WI38 (cell line): ENCODE data around the gene CLIC3.

ENCODE experiments used
- H3K4me3 ChIP-seq: 2 replicates; pipeline ENCODE4 v1.5.1; 2011; ENCODE audit warnings: low read depth, mild to moderate bottlenecking, control low read depth, low read length
- TF ChIP-seq, protein P1 (sequence below): IDR thresholded peaks from 2 replicates; pipeline ENCODE4 v1.5.1; 2012; ENCODE audit warnings: low read depth, mild to moderate bottlenecking, control low read depth, low read length

The CLIC3 gene

DNA sequence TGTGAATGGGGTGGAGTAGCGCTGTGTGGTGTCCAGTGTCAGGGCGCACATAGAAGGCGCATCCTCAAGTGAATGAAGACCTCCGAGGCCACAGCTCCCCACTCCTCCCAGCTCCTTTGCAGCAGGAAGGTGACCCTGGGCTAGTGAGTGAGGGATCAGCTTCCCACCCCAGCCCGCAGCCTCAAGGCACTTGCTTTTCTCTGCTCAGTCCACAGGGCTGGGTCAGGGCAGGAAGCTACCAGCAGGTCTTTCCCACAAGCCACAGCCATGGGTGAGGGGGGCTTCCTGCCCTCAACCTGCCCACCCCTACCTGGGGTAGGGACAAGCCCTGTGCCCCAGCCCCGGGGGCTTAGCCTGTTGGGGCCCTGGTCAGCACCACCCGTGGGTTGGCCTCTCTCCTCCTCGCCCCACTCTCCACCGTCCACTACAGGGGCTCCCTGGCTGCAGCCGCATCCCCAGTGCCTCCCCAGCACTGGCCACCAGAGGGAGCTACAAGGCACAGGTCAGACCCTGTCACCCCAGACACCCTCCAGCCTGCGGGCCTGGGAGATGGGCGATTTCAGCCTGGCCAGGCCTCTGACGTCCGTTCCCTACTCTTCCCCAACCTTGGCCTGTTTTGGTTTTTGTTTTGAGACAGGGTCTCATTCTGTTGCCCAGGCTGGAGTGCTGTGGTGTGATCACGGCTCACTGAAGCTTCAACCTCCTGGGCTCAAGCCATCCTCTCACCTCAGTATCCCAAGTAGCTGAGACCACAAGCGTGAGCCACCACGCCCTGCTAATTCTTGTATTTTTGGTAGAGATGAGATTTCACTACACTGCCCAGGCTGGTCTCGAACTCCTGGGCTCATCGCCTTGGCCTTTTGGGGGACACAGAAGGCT, 32.9 kb upstream of the CLIC3 start:
- TF ChIP-seq, protein P1, sequence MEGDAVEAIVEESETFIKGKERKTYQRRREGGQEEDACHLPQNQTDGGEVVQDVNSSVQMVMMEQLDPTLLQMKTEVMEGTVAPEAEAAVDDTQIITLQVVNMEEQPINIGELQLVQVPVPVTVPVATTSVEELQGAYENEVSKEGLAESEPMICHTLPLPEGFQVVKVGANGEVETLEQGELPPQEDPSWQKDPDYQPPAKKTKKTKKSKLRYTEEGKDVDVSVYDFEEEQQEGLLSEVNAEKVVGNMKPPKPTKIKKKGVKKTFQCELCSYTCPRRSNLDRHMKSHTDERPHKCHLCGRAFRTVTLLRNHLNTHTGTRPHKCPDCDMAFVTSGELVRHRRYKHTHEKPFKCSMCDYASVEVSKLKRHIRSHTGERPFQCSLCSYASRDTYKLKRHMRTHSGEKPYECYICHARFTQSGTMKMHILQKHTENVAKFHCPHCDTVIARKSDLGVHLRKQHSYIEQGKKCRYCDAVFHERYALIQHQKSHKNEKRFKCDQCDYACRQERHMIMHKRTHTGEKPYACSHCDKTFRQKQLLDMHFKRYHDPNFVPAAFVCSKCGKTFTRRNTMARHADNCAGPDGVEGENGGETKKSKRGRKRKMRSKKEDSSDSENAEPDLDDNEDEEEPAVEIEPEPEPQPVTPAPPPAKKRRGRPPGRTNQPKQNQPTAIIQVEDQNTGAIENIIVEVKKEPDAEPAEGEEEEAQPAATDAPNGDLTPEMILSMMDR = peak; percentile 92
- H3K4me3 ChIP-seq = no peak overlapping the region

DNA sequence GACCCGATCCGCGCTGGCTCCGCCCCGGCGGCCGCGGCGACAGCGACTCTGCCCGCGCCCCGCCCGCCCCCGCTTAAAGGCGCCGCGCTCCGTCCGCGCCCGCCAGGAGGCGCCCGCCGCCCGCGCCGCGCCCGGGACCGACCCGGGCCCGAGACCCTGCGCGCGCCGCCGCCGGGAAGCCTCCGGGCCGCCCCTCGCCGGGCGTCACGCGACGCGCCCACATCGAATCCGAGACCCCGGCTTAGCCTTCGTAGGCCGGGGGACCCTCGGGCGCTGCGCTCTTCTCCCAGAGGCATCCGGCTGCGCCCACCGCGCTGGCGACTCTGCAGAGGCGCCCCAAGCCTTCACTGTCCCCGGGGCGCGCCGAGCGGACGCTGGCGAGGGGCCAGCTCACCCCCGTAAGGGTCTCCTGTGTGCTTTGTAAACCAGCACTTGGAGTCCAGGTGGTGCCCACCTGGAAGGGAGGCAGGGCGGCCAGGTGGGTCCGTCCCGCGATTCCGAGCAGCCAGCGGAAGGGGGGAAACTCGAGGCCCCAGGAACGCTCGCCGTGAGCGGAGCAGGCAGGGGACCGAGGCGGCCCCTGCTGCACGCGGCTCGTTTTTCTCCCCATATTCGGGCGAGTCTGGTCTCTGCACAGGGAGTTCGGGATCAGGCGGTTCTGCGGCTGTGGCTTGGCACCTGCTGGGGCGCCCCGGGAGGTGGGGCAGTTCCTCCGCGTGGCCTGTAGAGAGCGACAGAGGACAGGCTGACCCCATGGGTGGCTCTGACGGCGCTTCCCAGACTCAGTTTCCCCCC, 32.1 kb upstream of the CLIC3 start:
- H3K4me3 ChIP-seq = peak overlapping the region; percentile 57
- TF ChIP-seq, protein P1 = no peak

DNA sequence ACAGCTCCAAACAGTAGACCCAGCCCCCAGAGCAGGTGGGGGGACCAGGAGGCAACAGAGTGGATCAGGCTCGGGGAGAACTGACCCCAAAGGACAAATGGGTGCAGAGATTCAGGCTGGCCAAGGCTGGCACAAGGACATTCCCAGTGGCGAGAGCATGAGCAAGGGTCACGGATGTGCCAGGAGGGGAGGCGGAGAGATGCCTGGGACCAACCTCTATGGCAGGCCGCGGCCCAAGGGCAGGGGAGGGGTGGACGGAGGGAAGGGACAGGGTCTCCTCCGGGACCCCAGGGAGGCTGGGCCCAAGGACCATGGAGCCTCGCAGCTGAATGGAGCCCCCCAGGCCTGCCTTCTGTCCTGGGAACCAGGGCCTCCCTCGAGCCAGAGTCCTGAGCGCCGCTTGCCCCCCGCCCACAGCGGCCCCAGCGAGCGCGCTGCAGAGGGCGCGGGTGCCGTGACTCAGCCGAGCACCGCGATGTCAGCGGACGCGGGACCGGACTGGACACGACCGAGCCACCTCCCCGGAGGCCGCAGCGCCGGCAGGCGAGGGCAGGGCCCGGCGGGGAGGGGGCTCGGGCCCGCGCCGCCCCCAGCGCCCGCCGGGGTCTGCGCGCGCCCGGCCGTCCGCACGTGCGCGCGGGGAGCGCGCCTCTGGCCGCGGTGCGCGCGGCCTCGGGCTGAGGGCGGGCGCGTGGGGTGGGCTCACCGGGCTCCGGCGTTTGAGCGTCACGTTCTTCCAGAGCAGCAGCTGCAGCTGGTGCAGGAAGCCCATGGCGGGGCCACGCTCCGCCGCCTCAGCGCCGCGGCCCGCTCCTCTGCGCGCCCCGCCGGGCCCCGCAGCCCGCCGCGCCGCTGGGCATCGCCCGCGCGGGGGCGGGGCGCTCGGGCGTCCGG, 31.2 kb upstream of the CLIC3 start, which contains the start of gene ABCA2:
Gene ABCA2 (minus strand): TSS at position 869 of the 894 bp plus-strand sequence. CDS start 97 bp downstream, at position 772.
- TF ChIP-seq, protein P1 = no peak
- peak within 1 kb of the TSS; percentile 60 for H3K4me3 ChIP-seq

DNA sequence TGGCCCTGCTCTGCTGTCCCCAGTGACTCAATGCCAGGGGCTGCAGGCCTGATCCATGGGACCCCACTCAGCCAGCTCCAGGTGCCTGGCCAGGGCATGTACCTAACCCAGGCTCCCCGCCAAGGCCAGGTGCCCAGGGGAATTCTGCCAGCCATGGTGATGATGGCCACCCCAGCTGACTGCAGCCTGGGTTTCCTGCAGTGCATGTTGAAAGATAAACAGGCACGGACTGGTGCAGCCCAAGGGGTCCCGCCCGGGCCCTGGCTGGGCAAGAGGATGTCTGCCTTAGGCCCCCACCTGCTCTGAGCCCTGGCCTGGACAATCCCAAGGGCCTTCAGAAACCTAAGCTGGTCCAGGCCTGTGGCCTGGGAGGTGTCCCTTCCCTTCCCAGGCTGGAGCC, 30.5 kb upstream of the CLIC3 start:
- H3K4me3 ChIP-seq = no peak overlapping the region
- TF ChIP-seq, protein P1 = no peak

DNA sequence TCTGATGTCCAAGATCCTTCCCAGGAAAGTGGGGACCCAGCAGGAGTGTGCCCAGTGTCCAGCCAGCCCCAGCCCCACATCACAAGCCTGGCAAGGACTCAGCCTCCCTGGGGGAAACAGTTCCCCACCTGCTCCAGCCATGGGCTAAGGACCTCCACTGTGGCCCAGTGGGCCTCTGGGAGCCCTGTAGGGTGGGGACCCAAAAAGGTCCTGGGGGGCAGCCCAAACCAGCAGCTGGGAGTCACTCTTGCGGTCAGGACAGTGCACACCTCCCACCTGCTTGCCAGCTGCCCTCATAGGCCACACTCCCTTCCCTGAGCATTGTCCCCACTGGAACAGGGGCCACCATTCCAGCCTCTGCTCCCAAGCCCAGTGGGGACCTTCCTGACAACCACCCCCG, 30.0 kb upstream of the CLIC3 start:
- TF ChIP-seq, protein P1 = no peak
- no peak overlapping the region for H3K4me3 ChIP-seq

DNA sequence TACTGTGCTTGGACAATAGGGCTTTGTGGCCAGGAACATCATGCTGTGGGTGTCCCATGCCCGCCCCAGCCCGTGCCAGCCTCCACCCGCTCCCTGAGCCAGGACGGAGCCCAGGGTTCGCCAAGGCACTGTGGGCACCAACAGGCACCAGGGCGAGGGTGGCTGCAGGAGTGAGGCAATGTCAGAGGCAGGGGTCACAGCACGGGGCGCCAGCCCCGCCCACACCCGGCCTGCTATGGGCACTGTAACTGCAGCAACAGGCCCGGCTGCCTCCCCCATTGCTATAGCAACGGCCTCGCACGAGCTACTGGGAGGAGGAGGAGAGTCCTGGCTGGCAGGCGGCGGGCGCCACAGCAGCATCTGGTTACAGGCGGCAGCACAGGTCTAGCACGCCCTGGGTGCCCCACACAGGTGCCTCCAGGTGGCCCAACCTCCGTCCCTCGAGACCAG, 29.2 kb upstream of the CLIC3 start:
- H3K4me3 ChIP-seq = no peak overlapping the region
- TF ChIP-seq, protein P1 = no peak
